ENCODE results near the gene ADAM12. TPM values are rescaled to one million over a fixed set of nuclear protein-coding genes. Genes with fewer than 3 reads are reported as not detected.

Gene ADAM12
- total and polyA plus RNA-seq, 2 donors (not counting 1 experiment from before 2014, with no cell fraction given): 21.0 to 56.9 TPM

GRCh38 chr10:126245501-126245900, 142.8 kb downstream of the ADAM12 start:
- Histone ChIP-seq H3K27ac (ENCODE audit: insufficient read depth, low read length) (no peak overlapping the region), H3K4me3 (replicated peaks in 1 of 4; ENCODE audit: control extremely low read depth in 1 of 4, insufficient read depth in 1 of 4, low read depth in 3 of 4, low read length in 4 of 4) (no peak overlapping the region), H3K79me2 (ENCODE audit: control insufficient read depth, insufficient read depth, low read length) (no peaks in the 10 kb centered on the region), H3K9me3 (ENCODE audit: control insufficient read depth, insufficient read depth, low read depth, low read length) (no peaks in the 10 kb centered on the region), H3K4me1 (ENCODE audit: control insufficient read depth, extremely low read depth, insufficient read depth, low read length) (peaks cover 27% of the 10 kb centered on the region), H3K27me3 (ENCODE audit: control insufficient read depth, insufficient read depth, low read length) (no peaks in the 10 kb centered on the region), H3K36me3 (ENCODE audit: control insufficient read depth, insufficient read depth, low read length) (no peaks in the 10 kb centered on the region), H4K20me1 (ENCODE audit: control insufficient read depth, extremely low read depth, insufficient read depth, low read length) (no peaks in the 10 kb centered on the region), H3K9ac (ENCODE audit: insufficient read depth, low read length) (no peak overlapping the region), H2AFZ (ENCODE audit: low read length) (no peak overlapping the region), H3K4me2 (ENCODE audit: extremely low read depth, insufficient read depth, low read length) (no peak overlapping the region)
- DNase-seq (ENCODE audit: low read depth in 2 of 2): no peak
- no peak for TF ChIP-seq CTCF (conservative IDR thresholded peaks at IDR 0.05 in 1 of 2, IDR thresholded peaks at IDR 0.05 in 1 of 2; ENCODE audit: low read depth in 1 of 2, low read length in 2 of 2)
- TF ChIP-seq EZH2 (IDR thresholded peaks at IDR 0.05; ENCODE audit: low read length, missing control alignments): no peak

- Histone ChIP-seq H3K9ac (ENCODE audit: insufficient read depth, low read length) (no peak overlapping the region), H3K27ac (ENCODE audit: insufficient read depth, low read length) (peak overlapping the region; percentile 64), H3K4me1 (ENCODE audit: control insufficient read depth, extremely low read depth, insufficient read depth, low read length) (peaks cover 27% of the 10 kb centered on the region), H3K27me3 (ENCODE audit: control insufficient read depth, insufficient read depth, low read length) (no peaks in the 10 kb centered on the region), H4K20me1 (ENCODE audit: control insufficient read depth, extremely low read depth, insufficient read depth, low read length) (no peaks in the 10 kb centered on the region), H3K79me2 (ENCODE audit: control insufficient read depth, insufficient read depth, low read length) (no peaks in the 10 kb centered on the region), H2AFZ (ENCODE audit: low read length) (no peak overlapping the region), H3K36me3 (ENCODE audit: control insufficient read depth, insufficient read depth, low read length) (no peaks in the 10 kb centered on the region), H3K9me3 (ENCODE audit: control insufficient read depth, insufficient read depth, low read depth, low read length) (no peaks in the 10 kb centered on the region), H3K4me2 (ENCODE audit: extremely low read depth, insufficient read depth, low read length) (peak overlapping the region; percentile 34), H3K4me3 (replicated peaks in 1 of 4; ENCODE audit: control extremely low read depth in 1 of 4, insufficient read depth in 1 of 4, low read depth in 3 of 4, low read length in 4 of 4) (no peak overlapping the region)
- no peak for TF ChIP-seq EZH2 (IDR thresholded peaks at IDR 0.05; ENCODE audit: low read length, missing control alignments)
- TF ChIP-seq CTCF (conservative IDR thresholded peaks at IDR 0.05 in 1 of 2, IDR thresholded peaks at IDR 0.05 in 1 of 2; ENCODE audit: low read depth in 1 of 2, low read length in 2 of 2): no peak
- DNase-seq (ENCODE audit: low read depth in 2 of 2): peak; percentile 63 to 100
These were observed 144.3 kb downstream of the ADAM12 start for GRCh38 chr10:126243971-126244370.

- Histone ChIP-seq H3K27me3 (ENCODE audit: control insufficient read depth, insufficient read depth, low read length) (no peaks in the 10 kb centered on the region), H3K4me2 (ENCODE audit: extremely low read depth, insufficient read depth, low read length) (no peak overlapping the region), H3K27ac (ENCODE audit: insufficient read depth, low read length) (peak overlapping the region; percentile 64), H3K4me3 (replicated peaks in 1 of 4; ENCODE audit: control extremely low read depth in 1 of 4, insufficient read depth in 1 of 4, low read depth in 3 of 4, low read length in 4 of 4) (no peak overlapping the region), H3K36me3 (ENCODE audit: control insufficient read depth, insufficient read depth, low read length) (no peaks in the 10 kb centered on the region), H3K79me2 (ENCODE audit: control insufficient read depth, insufficient read depth, low read length) (no peaks in the 10 kb centered on the region), H3K4me1 (ENCODE audit: control insufficient read depth, extremely low read depth, insufficient read depth, low read length) (peaks cover 26% of the 10 kb centered on the region), H3K9me3 (ENCODE audit: control insufficient read depth, insufficient read depth, low read depth, low read length) (no peaks in the 10 kb centered on the region), H3K9ac (ENCODE audit: insufficient read depth, low read length) (no peak overlapping the region), H4K20me1 (ENCODE audit: control insufficient read depth, extremely low read depth, insufficient read depth, low read length) (no peaks in the 10 kb centered on the region), H2AFZ (ENCODE audit: low read length) (no peak overlapping the region)
- no peak for TF ChIP-seq CTCF (conservative IDR thresholded peaks at IDR 0.05 in 1 of 2, IDR thresholded peaks at IDR 0.05 in 1 of 2; ENCODE audit: low read depth in 1 of 2, low read length in 2 of 2)
- no peak for TF ChIP-seq EZH2 (IDR thresholded peaks at IDR 0.05; ENCODE audit: low read length, missing control alignments)
- no peak for DNase-seq (ENCODE audit: low read depth in 2 of 2)
These were observed 145.0 kb downstream of the ADAM12 start for GRCh38 chr10:126243306-126243705.

All from fibroblast of lung (primary cell).